AG04449 (cell line): Measurements from ENCODE around the gene ZBTB16.

Experiments
- CTCF ChIA-PET: fragments of 350-600 bp; formaldehyde crosslinking; extraction: SDS; loops from one replicate; lab custom pipeline; 2021; ENCODE audit warnings: antibody characterized with exemption; lab: Yijun Ruan, JAX
- POLR2A ChIA-PET: fragments of 400-600, 350-600 bp; formaldehyde crosslinking; extraction: SDS; loops from one replicate; lab custom pipeline; 2020; ENCODE audit warnings: antibody characterized with exemption, inconsistent platforms; lab: Yijun Ruan, JAX
- DNase-seq: peaks from one replicate; pipeline ENCODE4 v3.0.0-alpha.2; 2010; ENCODE audit warnings: low read depth, low spot score
- H3K4me3 ChIP-seq: 2 replicates; pipeline ENCODE4 v1.5.1; 2011; ENCODE audit warnings: low read depth, mild to moderate bottlenecking, control low read depth, low read length
- TF ChIP-seq, protein P1 (sequence below): IDR thresholded peaks from one replicate; pipeline ENCODE4 v1.5.1; 2011; ENCODE audit warnings: mild to moderate bottlenecking, moderate library complexity, low read length, control low read depth, inconsistent platforms; ENCODE audit not compliant: insufficient read depth; ENCODE audit errors: missing control alignments

The ZBTB16 gene

DNA sequence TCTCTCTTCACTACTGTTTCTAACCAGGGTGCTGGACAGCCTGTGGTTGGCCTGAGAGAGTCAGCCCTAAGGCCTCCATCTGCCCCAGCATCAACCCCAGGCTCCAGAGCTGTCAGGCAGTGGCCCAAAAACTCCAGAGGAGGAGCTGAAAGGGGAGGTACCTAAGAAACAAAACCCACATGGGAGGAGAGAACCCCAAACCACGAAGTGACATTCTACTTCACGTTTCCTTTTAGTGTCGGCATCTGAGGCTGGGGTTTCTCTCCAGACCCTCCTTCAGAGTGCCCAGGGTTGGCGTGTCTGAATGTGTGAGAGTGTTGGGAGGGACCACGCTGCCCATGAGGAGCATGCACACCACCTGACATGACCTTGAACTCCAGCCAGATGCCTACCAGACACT, 166.8 kb downstream of the ZBTB16 start:
- POLR2A ChIA-PET = no interaction called here
- CTCF ChIA-PET = no interaction called here

DNA sequence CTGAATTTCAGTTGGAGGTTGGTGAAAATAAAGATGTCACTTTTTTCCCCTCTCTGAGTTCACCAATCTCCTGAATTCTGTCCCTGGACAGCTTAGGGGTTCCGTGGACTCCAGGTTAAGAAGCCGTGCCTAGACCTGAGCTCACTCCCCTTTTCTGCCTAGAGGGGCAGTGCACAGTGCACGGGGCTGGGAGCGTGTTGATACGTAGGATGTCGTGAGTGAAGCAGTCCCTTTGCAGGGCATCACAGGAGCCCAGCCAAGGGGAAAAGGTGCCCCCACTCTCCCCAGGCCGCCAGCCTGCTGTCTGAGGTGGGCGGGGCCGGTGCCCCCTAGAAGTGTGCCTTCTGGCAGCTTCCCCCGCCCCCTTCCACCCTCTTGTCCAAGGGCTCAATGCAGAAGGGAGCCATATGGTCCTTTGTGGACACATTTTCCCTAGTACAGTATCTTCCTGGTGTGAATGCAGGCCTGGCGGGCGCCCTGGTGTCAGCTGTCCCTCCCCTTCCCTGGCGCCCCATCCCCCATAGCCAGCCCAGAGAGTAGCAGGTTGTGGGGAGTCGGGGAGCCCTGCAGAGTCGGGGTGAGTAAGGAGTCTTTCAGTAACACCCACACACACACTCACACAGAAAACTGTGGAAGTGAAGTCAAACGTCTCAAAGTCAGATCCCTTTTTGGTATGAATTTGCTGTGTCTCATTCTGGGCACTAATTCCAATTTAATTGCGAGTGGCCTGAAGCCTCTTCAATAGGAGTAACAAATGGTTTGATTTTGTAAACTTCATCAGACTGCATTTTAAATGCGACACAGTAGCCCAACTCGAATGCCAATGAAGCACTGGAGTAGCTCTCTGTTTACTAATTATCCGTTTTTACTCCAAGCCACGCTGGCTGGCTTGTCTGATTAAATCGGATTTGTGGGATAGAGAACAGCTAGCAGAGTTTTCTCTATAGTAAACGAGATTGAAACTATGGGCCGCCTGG, 169.2 kb downstream of the ZBTB16 start:
- CTCF ChIA-PET = interaction anchor here (0.9 kb wide), 1 partner anchor 34 kb away, joined by 3 read pairs; no protein-coding TSS in a partner anchor
- TF ChIP-seq, protein P1, sequence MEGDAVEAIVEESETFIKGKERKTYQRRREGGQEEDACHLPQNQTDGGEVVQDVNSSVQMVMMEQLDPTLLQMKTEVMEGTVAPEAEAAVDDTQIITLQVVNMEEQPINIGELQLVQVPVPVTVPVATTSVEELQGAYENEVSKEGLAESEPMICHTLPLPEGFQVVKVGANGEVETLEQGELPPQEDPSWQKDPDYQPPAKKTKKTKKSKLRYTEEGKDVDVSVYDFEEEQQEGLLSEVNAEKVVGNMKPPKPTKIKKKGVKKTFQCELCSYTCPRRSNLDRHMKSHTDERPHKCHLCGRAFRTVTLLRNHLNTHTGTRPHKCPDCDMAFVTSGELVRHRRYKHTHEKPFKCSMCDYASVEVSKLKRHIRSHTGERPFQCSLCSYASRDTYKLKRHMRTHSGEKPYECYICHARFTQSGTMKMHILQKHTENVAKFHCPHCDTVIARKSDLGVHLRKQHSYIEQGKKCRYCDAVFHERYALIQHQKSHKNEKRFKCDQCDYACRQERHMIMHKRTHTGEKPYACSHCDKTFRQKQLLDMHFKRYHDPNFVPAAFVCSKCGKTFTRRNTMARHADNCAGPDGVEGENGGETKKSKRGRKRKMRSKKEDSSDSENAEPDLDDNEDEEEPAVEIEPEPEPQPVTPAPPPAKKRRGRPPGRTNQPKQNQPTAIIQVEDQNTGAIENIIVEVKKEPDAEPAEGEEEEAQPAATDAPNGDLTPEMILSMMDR = no peak
- no peak for DNase-seq
- POLR2A ChIA-PET = no interaction called here
- no peak overlapping the region for H3K4me3 ChIP-seq

More for the DNA sequence above, 166.8 kb downstream of the ZBTB16 start:
- TF ChIP-seq, protein P1 = no peak
- DNase-seq = no peak
- H3K4me3 ChIP-seq = no peak overlapping the region

DNA sequence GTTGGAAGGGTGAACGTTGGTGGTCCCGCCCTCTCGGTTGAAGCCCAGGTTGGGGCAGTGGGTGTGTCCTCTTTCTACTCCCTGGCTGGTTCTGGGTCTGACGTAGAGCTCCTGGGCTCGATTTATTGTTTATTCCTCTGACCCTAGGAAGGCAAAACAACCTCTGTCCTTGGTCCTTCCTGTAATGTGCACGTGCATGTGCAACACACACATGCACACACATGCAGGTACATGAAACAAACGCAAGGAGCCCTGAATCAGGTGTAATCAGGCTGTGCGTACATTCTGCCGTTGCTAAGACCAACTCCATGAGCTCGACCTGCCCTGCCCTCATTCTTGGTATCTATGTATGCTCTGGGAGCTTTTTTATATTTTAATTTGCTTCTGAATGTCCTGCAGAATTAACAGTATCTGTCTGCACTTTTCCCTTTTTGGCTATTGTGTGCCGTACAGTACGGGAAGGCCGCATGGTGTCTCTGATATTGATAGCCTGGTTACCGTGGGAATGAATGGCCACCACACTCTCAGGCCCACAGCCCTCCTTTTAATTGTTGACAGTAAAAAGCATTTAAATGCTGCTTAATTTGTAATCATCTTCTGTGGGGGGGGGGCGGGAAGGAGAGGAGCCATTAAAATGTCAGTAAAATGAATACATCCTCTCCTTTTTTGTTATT, 170.7 kb downstream of the ZBTB16 start:
- CTCF ChIA-PET = no interaction called here
- DNase-seq = no peak
- TF ChIP-seq, protein P1 = no peak
- POLR2A ChIA-PET = no interaction called here
- H3K4me3 ChIP-seq = no peak overlapping the region

DNA sequence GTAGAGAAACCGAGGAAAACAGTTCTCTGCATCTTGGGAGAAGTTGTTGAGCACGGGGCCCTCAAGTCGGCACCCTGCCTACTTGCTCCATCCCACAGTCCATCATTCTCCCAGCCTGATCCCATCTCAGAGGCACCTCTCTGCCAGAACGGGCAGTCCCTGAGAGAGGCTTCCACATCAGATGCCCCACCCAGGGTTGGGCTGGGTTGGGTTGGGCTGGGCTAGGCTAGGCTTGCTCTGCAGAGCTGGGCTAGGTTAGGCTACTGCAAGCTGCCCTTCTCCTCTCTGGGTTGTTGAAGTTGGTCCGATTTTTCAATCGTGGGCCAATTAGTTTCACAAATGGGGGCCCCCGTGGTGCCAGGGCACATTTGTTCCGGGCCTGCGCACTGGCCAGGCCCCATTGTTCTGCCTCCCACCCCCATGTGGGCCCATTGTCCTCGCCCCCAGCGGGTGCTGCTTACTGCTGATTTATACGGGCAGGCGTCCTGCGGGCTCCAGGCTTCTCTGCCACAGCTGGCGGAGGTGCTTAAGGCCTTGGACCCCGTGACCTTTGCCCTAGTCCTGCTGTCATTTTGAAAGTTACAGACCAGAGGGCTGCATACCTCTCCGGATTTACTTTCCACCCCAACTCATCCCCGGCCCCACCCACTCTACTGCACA, 173.0 kb downstream of the ZBTB16 start:
- ChIA-PET CTCF (no interaction called here), POLR2A (no interaction called here)
- no peak for DNase-seq
- TF ChIP-seq, protein P1 = no peak
- H3K4me3 ChIP-seq = no peak overlapping the region

DNA sequence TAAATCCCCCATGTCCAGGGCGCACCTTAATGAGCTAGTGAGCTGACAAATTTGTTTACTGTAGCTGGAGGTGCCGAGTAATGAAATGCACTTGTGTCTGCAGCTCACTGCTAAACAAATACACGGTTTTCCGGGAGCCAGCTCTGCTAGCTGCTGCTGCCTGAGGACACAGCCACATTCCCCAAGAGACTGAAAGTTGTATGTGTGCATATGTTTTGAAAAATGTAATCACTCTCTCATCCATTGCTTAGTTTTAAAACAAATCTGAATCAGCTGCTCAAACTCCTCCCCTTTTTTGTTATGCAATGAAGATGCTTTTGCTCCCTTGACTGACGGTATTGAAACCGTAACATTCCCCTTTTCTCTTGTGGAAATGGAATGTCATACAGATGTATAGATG, 174.2 kb downstream of the ZBTB16 start:
- DNase-seq = no peak
- TF ChIP-seq, protein P1 = no peak
- no peak overlapping the region for H3K4me3 ChIP-seq
- ChIA-PET POLR2A (no interaction called here), CTCF (no interaction called here)
